HepG2 (cell line): Measurements from ENCODE around the gene IL17RB.

Experiments
- CBFB ChIP-seq: sonication (generic); formaldehyde crosslinking; IDR thresholded peaks from 2 replicates; pipeline ENCODE4 v1.4.0; 2020; ENCODE audit warnings: missing genetic modification reagents
- ERF ChIP-seq: IDR thresholded peaks from 2 replicates; pipeline ENCODE4 v1.6.1; 2018; ENCODE audit warnings: missing biosample characterization, missing genetic modification reagents
- IKZF5 ChIP-seq: IDR thresholded peaks from 2 replicates; pipeline ENCODE4 v1.6.1; 2018; ENCODE audit warnings: missing genetic modification reagents, mild to moderate bottlenecking, missing compliant biosample characterization
- KLF9 ChIP-seq: IDR thresholded peaks from 2 replicates; pipeline ENCODE4 v1.6.1; 2016; ENCODE audit warnings: low read depth
- POLR2A ChIP-seq, 2 experiments: IDR thresholded peaks; 2 replicates each; pipeline ENCODE4 v1.6.1; 2011; ENCODE audit warnings: low read depth in 2 of 2, low read length in 2 of 2, mild to moderate bottlenecking in 1 of 2, moderate library complexity in 1 of 2; ENCODE audit not compliant: insufficient read depth in 1 of 2
- SMARCC2 ChIP-seq: fragments of 450-650 bp; IDR thresholded peaks from 2 replicates; pipeline ENCODE4 v1.6.1; 2017; ENCODE audit warnings: antibody characterized with exemption, mild to moderate bottlenecking
- ZNF354B ChIP-seq: sonication (generic); formaldehyde crosslinking; IDR thresholded peaks from 2 replicates; pipeline ENCODE4 v1.8.0; 2022; ENCODE audit warnings: mild to moderate bottlenecking, missing genetic modification reagents
- ZNF816 ChIP-seq: sonication (generic); formaldehyde crosslinking; IDR thresholded peaks from 2 replicates; pipeline ENCODE4 v1.8.0; 2022; ENCODE audit warnings: missing genetic modification reagents, mild to moderate bottlenecking, borderline replicate concordance

GRCh38 chr3:53837331-53837730, 9.0 kb upstream of the IL17RB start:
- TF ChIP-seq ZNF816 (CRISPR knock-in tag): no peak
- TF ChIP-seq ZNF354B (CRISPR knock-in tag): no peak
- TF ChIP-seq KLF9: no peak
- no peak for TF ChIP-seq IKZF5 (CRISPR knock-in tag)
- TF ChIP-seq ERF: no peak
- TF ChIP-seq SMARCC2: no peak
- TF ChIP-seq CBFB (CRISPR knock-in tag): no peak
- no peak for TF ChIP-seq POLR2A (IDR thresholded peaks at IDR 0.05; ENCODE audit: insufficient read depth in 1 of 2, low read depth in 2 of 2, low read length in 2 of 2)
